HG03575 (cell line): ENCODE results near the gene IDH3B.
"Not testable (repeated sequence)": the region's sequence is repeated elsewhere in the genome, so short reads cannot be mapped to it uniquely, and the experiment has no call there.

Experiments
- ATAC-seq: cut with Tn5 transposase; IDR thresholded peaks from one replicate; pipeline ENCODE4 v1.9.1; 2021; ENCODE audit not compliant: unreplicated experiment, insufficient number of reproducible peaks, low FRiP score; ENCODE audit errors: extremely low read depth

IDH3B gene

GRCh38 chr20:2695984-2696525 lies 32.0 kb upstream of the IDH3B start:
- ATAC-seq = not testable (repeated sequence)

GRCh38 chr20:2695206-2695983 lies 31.4 kb upstream of the IDH3B start:
- no peak for ATAC-seq

- ATAC-seq = no peak
Measured at GRCh38 chr20:2694519-2694918, 30.5 kb upstream of the IDH3B start.

- no peak for ATAC-seq
Measured at GRCh38 chr20:2694008-2694471, 30.0 kb upstream of the IDH3B start.

- no peak for ATAC-seq
Measured at GRCh38 chr20:2693286-2694007, 29.4 kb upstream of the IDH3B start.

GRCh38 chr20:2692886-2693285 lies 28.9 kb upstream of the IDH3B start:
- ATAC-seq = no peak

- no peak for ATAC-seq
Measured at GRCh38 chr20:2692036-2692885, 28.2 kb upstream of the IDH3B start, which contains the start of gene EBF4. TSS of gene EBF4 (plus strand) at chr20:2692780. CDS start at chr20:2693646, 866 bp downstream.

GRCh38 chr20:2691663-2692035 lies 27.6 kb upstream of the IDH3B start:
- ATAC-seq = no peak

- no peak for ATAC-seq
Measured at GRCh38 chr20:2691127-2691526, 27.1 kb upstream of the IDH3B start.

GRCh38 chr20:2690718-2691117 lies 26.7 kb upstream of the IDH3B start:
- no peak for ATAC-seq

GRCh38 chr20:2690213-2690612 lies 26.2 kb upstream of the IDH3B start:
- no peak for ATAC-seq

- ATAC-seq = no peak
Measured at GRCh38 chr20:2688041-2688591, 24.1 kb upstream of the IDH3B start.

GRCh38 chr20:2687514-2687913 lies 23.5 kb upstream of the IDH3B start:
- no peak for ATAC-seq

GRCh38 chr20:2684817-2685216 lies 20.8 kb upstream of the IDH3B start:
- not testable (repeated sequence) for ATAC-seq

GRCh38 chr20:2682040-2682439 lies 18.0 kb upstream of the IDH3B start:
- ATAC-seq = not testable (repeated sequence)

GRCh38 chr20:2680046-2680445 lies 16.0 kb upstream of the IDH3B start:
- no peak for ATAC-seq

- no peak for ATAC-seq
Measured at GRCh38 chr20:2673453-2673852, 9.4 kb upstream of the IDH3B start.

- ATAC-seq = no peak
Measured at GRCh38 chr20:2672446-2672845, 8.4 kb upstream of the IDH3B start.

- ATAC-seq = no peak
Measured at GRCh38 chr20:2671977-2672376, 8.0 kb upstream of the IDH3B start.
